Epithelial cell of esophagus (primary cell): ENCODE measurements around the gene MAST2.
A peak's percentile ranks its signal among the peaks of the same experiment; 100 is the strongest.

ENCODE experiments used
- DNase-seq: peaks from one replicate; pipeline ENCODE4 v3.0.0; 2010; ENCODE audit warnings: low read depth
- H3K4me3 ChIP-seq: 2 replicates; pipeline ENCODE4 v1.5.1; 2011; ENCODE audit warnings: mild to moderate bottlenecking, low read length, control low read depth
- CTCF ChIP-seq: IDR thresholded peaks from 2 replicates; pipeline ENCODE4 v1.5.1; 2011; ENCODE audit warnings: low read depth, mild to moderate bottlenecking, low read length, control low read depth, inconsistent platforms; ENCODE audit not compliant: insufficient read depth; ENCODE audit errors: missing control alignments

MAST2 gene

GRCh38 chr1:45999507-45999906 is 196.1 kb downstream of the MAST2 start:
- TF ChIP-seq CTCF = no peak
- H3K4me3 ChIP-seq = no peak overlapping the region
- DNase-seq = no peak

GRCh38 chr1:46001081-46001785 is 197.8 kb downstream of the MAST2 start:
- peak; percentile 36 for DNase-seq
- TF ChIP-seq CTCF = no peak
- H3K4me3 ChIP-seq = no peak overlapping the region

GRCh38 chr1:46002551-46003150 is 199.2 kb downstream of the MAST2 start:
- DNase-seq = no peak
- TF ChIP-seq CTCF = no peak
- H3K4me3 ChIP-seq = no peak overlapping the region

GRCh38 chr1:46003315-46003714 is 199.9 kb downstream of the MAST2 start:
- no peak overlapping the region for H3K4me3 ChIP-seq
- no peak for DNase-seq
- TF ChIP-seq CTCF = no peak

GRCh38 chr1:46004492-46004891 is 201.1 kb downstream of the MAST2 start:
- DNase-seq = no peak
- no peak for TF ChIP-seq CTCF
- H3K4me3 ChIP-seq = no peak overlapping the region

- H3K4me3 ChIP-seq = no peak overlapping the region
- TF ChIP-seq CTCF = no peak
- DNase-seq = no peak
Observed at GRCh38 chr1:46005594-46005993, 202.2 kb downstream of the MAST2 start.

GRCh38 chr1:46008585-46008984 is 205.2 kb downstream of the MAST2 start:
- peak; percentile 85 for DNase-seq
- H3K4me3 ChIP-seq = no peak overlapping the region
- peak; percentile 21 for TF ChIP-seq CTCF
